ENCODE data around the gene DKK1. TPM values are rescaled to one million over a fixed set of nuclear protein-coding genes. Genes with fewer than 3 reads are reported as not detected.

DKK1 gene
- total RNA-seq, 2 donors from 2014 or later = 12.0 to 28.9 TPM

DNA sequence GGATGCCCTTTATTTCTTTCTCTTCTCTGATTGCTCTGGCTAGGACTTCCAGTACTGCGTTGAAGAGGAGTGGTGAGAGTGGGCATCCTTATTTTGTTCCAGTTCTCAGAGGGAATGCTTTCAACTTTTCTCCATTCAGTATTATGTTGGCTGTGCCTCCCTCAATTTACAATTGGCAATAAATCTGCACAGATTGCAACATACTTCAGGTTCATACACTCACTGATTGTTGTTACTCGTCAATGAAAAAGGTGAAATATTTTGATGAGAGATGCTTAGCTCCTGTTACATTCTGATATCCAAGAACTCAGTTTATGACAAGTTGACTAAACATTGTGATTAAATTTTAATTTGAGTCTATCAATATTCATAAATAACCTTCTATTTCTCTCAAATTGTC, 37.9 kb upstream of the DKK1 start:
- Mint-ChIP-seq H3K27ac (no peak overlapping the region), H3K4me1 (no peaks in the 10 kb centered on the region), H3K4me3 (no peak overlapping the region), H3K9me3 (peaks cover 7% of the 10 kb centered on the region), H3K36me3 (ENCODE audit: low read depth) (no peaks in the 10 kb centered on the region), H3K27me3 (ENCODE audit: insufficient read depth) (no peaks in the 10 kb centered on the region)
- Histone ChIP-seq H3K27ac (ENCODE audit: low read depth, low read length) (no peak overlapping the region), H3K4me3 (ENCODE audit: low read length) (no peak overlapping the region), H3K4me1 (ENCODE audit: control insufficient read depth, insufficient read depth, low read length) (no peaks in the 10 kb centered on the region), H3K36me3 (ENCODE audit: control insufficient read depth, insufficient read depth, low read length) (no peaks in the 10 kb centered on the region), H3K9me3 (ENCODE audit: control insufficient read depth, low read length) (no peaks in the 10 kb centered on the region), H3K9ac (ENCODE audit: extremely low read depth, low read length, poor library complexity, severe bottlenecking) (no peak overlapping the region), H3K27me3 (ENCODE audit: control insufficient read depth, insufficient read depth, low read length, poor library complexity, severe bottlenecking) (no peaks in the 10 kb centered on the region)
- 98 to 100% methylated on average over 1 to 2 of the region's 2 CpGs for WGBS, 2 experiments (ENCODE audit: insufficient coverage in 1 of 2, insufficient read length in 1 of 2)
- DNase-seq = no peak
- TF ChIP-seq, protein P1, sequence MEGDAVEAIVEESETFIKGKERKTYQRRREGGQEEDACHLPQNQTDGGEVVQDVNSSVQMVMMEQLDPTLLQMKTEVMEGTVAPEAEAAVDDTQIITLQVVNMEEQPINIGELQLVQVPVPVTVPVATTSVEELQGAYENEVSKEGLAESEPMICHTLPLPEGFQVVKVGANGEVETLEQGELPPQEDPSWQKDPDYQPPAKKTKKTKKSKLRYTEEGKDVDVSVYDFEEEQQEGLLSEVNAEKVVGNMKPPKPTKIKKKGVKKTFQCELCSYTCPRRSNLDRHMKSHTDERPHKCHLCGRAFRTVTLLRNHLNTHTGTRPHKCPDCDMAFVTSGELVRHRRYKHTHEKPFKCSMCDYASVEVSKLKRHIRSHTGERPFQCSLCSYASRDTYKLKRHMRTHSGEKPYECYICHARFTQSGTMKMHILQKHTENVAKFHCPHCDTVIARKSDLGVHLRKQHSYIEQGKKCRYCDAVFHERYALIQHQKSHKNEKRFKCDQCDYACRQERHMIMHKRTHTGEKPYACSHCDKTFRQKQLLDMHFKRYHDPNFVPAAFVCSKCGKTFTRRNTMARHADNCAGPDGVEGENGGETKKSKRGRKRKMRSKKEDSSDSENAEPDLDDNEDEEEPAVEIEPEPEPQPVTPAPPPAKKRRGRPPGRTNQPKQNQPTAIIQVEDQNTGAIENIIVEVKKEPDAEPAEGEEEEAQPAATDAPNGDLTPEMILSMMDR (conservative IDR thresholded peaks at IDR 0.05) = no peak

DNA sequence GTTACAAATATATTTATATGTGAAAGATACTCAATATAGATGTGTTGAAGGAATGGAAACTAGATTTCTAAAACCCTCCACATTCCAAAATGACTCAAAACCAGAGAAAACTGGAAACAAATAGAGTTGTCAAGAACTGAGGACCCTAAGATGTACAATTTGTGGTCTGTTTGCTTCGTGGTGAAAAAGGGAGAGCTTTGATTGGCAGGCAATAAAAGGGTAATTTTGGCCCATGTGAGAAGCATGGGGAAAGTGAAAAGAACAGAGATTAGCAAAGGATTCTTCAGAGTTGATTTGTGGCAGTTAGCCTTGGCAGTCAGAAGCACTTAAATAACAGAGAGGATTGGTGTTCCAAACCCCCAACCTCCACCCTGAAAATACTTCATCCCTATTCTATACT, 37.1 kb upstream of the DKK1 start:
- H3K27ac Mint-ChIP-seq = no peak overlapping the region

DNA sequence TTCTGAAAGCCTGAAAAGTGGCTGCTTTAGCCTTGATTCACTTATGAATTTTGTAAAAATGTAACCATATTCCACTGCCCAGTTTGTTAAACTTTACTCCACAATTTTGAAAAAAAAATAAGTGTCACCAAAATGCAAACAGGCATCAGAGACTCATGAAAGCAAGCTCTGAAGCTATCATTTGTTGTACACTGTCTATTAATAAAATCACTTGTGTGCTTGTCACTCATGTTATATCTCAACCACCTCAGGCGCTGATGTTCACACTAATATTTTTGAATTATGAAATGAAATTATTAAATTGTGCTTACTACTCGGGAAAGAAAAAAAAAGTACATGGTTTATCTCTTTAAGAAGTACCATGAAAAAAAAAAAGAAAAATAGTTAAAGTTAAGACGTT, 34.5 kb upstream of the DKK1 start:
- Histone ChIP-seq H3K4me1 (ENCODE audit: control insufficient read depth, insufficient read depth, low read length) (no peaks in the 10 kb centered on the region), H3K36me3 (ENCODE audit: control insufficient read depth, insufficient read depth, low read length) (no peaks in the 10 kb centered on the region), H3K27me3 (ENCODE audit: control insufficient read depth, insufficient read depth, low read length, poor library complexity, severe bottlenecking) (no peaks in the 10 kb centered on the region), H3K4me3 (ENCODE audit: low read length) (no peak overlapping the region), H3K9ac (ENCODE audit: extremely low read depth, low read length, poor library complexity, severe bottlenecking) (no peak overlapping the region), H3K27ac (ENCODE audit: low read depth, low read length) (no peak overlapping the region), H3K9me3 (ENCODE audit: control insufficient read depth, low read length) (no peaks in the 10 kb centered on the region)
- H3K4me1 Mint-ChIP-seq = no peaks in the 10 kb centered on the region
- 84% methylated on average over 2 of the region's 3 CpGs; no CpG with 5 or more reads in 1 of the 2 experiments for WGBS, 2 experiments (ENCODE audit: insufficient coverage in 1 of 2, insufficient read length in 1 of 2)
- H3K27me3 Mint-ChIP-seq (ENCODE audit: insufficient read depth) = no peaks in the 10 kb centered on the region
- no peaks in the 10 kb centered on the region for H3K36me3 Mint-ChIP-seq (ENCODE audit: low read depth)
- TF ChIP-seq, protein P1 (conservative IDR thresholded peaks at IDR 0.05) = no peak
- no peak overlapping the region for H3K4me3 Mint-ChIP-seq
- DNase-seq = no peak
- H3K27ac Mint-ChIP-seq = no peak overlapping the region
- peaks cover 7% of the 10 kb centered on the region for H3K9me3 Mint-ChIP-seq

More for the DNA sequence above, 37.1 kb upstream of the DKK1 start:
- Mint-ChIP-seq H3K9me3 (peaks cover 7% of the 10 kb centered on the region), H3K4me1 (no peaks in the 10 kb centered on the region), H3K27me3 (ENCODE audit: insufficient read depth) (no peaks in the 10 kb centered on the region), H3K4me3 (no peak overlapping the region), H3K36me3 (ENCODE audit: low read depth) (no peaks in the 10 kb centered on the region)
- TF ChIP-seq, protein P1 (conservative IDR thresholded peaks at IDR 0.05) = no peak
- H3K9me3 ChIP-seq (ENCODE audit: control insufficient read depth, low read length) = no peaks in the 10 kb centered on the region
- no peaks in the 10 kb centered on the region for H3K4me1 ChIP-seq (ENCODE audit: control insufficient read depth, insufficient read depth, low read length)
- WGBS, 2 experiments (ENCODE audit: insufficient coverage in 1 of 2, insufficient read length in 1 of 2) = 87 to 100% methylated on average over 1 of the region's 1 CpG
- no peaks in the 10 kb centered on the region for H3K36me3 ChIP-seq (ENCODE audit: control insufficient read depth, insufficient read depth, low read length)
- H3K9ac ChIP-seq (ENCODE audit: extremely low read depth, low read length, poor library complexity, severe bottlenecking) = no peak overlapping the region
- no peak for DNase-seq
- no peak overlapping the region for H3K4me3 ChIP-seq (ENCODE audit: low read length)
- H3K27me3 ChIP-seq (ENCODE audit: control insufficient read depth, insufficient read depth, low read length, poor library complexity, severe bottlenecking) = no peaks in the 10 kb centered on the region
- no peak overlapping the region for H3K27ac ChIP-seq (ENCODE audit: low read depth, low read length)
